Thyroid gland (tissue), 4 donors: ENCODE measurements around the gene DNAH9. TPM values are rescaled to one million over a fixed set of nuclear protein-coding genes. Genes with fewer than 3 reads are reported as not detected.

Experiments
- DNase-seq, 2 donors: peaks; one replicate each; pipeline ENCODE4 v3.0.0-alpha.2; 2019
- H3K27ac ChIP-seq, 3 donors: fragments of 200-600 bp; sonication (generic); 1 replicate in 2 of 3; 2 replicates in 1 of 3; pipeline ENCODE4 v1.5.1; 2016 to 2019; ENCODE audit warnings: mild to moderate bottlenecking in 1 of 3, moderate library complexity in 1 of 3
- H3K27me3 ChIP-seq: fragments of 200-600 bp; sonication (generic); one replicate; pipeline ENCODE4 v1.5.1; 2019
- H3K36me3 ChIP-seq, 2 donors: fragments of 200-600 bp; sonication (generic); one replicate each; pipeline ENCODE4 v1.5.1; 2016 to 2019
- H3K4me1 ChIP-seq, 2 donors: fragments of 200-600 bp; sonication (generic); one replicate each; pipeline ENCODE4 v1.5.1; 2017 to 2019
- H3K4me3 ChIP-seq, 3 donors: fragments of 200-600 bp; sonication (generic); replicated peaks in 1 of 3; 1 replicate in 2 of 3; 2 replicates in 1 of 3; pipeline ENCODE4 v1.5.1; 2016; ENCODE audit warnings: mild to moderate bottlenecking in 1 of 3
- H3K9me3 ChIP-seq: fragments of 200-600 bp; sonication (generic); one replicate; pipeline ENCODE4 v1.5.1; 2017
- CTCF ChIP-seq, 6 experiments: fragments of 200-600 bp in 3 of 6; fragments of 450-650 bp in 3 of 6; sonication (generic) in 3 of 6; IDR thresholded peaks; one replicate each; pipeline ENCODE4 v1.5.1; 2016 to 2019; ENCODE audit warnings: antibody characterized with exemption in 6 of 6, mild to moderate bottlenecking in 2 of 6, inconsistent platforms in 1 of 6, moderate library complexity in 1 of 6
- POLR2A ChIP-seq, 2 donors: fragments of 450-650 bp; IDR thresholded peaks; one replicate each; pipeline ENCODE4 v1.6.1; 2017; ENCODE audit warnings: antibody characterized with exemption in 2 of 2, mild to moderate bottlenecking in 2 of 2, moderate library complexity in 1 of 2
- WGBS, 2 donors: methylation state at CpG; one replicate each; pipeline ENCODE4 v1.1.5; 2017; 5-methylcytosine and 5-hydroxymethylcytosine counted together
- intact Hi-C: fragments of 100-400 bp; cut with DNase I; formaldehyde crosslinking; loops from one replicate; pipeline ENCODE4 v1.15.1; 2023
- total RNA-seq, 4 donors: library from RNA; depleted of rRNA; stranded (reverse); fragments of >200 nt; gene quantifications; one replicate each; pipeline ENCODE4 v1.2.3, GENCODE V29; 2016

The DNAH9 gene
- total RNA-seq, 4 donors from 2014 or later = under 0.01 to 4.3 (median 2.3) TPM

DNA sequence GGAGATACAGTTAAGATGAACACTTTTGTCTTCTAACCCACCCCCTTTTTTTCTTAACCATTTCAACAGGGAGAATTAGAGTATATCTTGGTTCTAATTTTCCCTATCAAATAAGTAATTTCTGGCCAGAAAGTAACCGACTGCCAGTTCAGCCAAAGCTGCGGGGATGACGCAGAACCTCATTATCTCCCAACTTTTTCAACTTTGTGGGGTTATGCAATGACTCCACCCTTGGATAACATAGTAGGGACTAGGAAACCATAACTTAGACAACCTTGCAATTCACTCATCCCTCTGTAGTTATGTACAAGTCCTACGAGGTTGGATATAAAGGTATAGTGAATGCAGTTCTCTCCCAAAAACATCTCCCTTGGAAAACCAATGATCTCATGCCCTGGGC lies 215.0 kb downstream of the DNAH9 start:
- Histone ChIP-seq H3K36me3 (no peaks in the 10 kb centered on the region), H3K4me1 (no peaks in the 10 kb centered on the region), H3K27me3 (no peaks in the 10 kb centered on the region), H3K27ac (no peak overlapping the region), H3K4me3 (no peak overlapping the region), H3K9me3 (no peaks in the 10 kb centered on the region)
- 91 to 92% methylated on average over 4 of the region's 4 CpGs for WGBS, 2 donors
- DNase-seq = no peak
- TF ChIP-seq CTCF (IDR thresholded peaks at IDR 0.05) (no peak), POLR2A (IDR thresholded peaks at IDR 0.05) (no peak)
- intact Hi-C loops = no loop called here

DNA sequence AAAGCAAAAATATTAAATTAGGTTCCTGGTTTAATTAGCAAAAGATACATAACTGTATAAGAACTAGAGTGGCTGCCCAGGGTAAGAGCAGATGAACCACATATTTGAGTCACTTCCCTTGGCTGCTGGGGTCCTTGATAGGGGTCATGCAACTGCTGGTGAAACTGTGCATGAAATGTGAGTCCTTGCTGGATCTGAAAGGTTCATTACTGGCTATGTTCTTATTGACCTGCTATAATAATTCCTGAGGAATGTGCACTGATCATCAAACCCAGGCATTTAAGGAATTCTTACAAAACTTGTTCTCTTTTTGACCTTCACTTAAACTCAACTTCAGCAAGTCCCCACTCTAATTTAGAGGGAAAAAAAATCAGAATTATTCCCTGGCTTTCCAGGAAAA lies 215.6 kb downstream of the DNAH9 start:
- H3K4me1 ChIP-seq = no peaks in the 10 kb centered on the region
- no peaks in the 10 kb centered on the region for H3K36me3 ChIP-seq
- no peak overlapping the region for H3K4me3 ChIP-seq
- intact Hi-C loops = no loop called here
- DNase-seq = no peak
- no peaks in the 10 kb centered on the region for H3K9me3 ChIP-seq
- no peak overlapping the region for H3K27ac ChIP-seq
- TF ChIP-seq CTCF (IDR thresholded peaks at IDR 0.05) (no peak), POLR2A (IDR thresholded peaks at IDR 0.05) (no peak)
- H3K27me3 ChIP-seq = no peaks in the 10 kb centered on the region

DNA sequence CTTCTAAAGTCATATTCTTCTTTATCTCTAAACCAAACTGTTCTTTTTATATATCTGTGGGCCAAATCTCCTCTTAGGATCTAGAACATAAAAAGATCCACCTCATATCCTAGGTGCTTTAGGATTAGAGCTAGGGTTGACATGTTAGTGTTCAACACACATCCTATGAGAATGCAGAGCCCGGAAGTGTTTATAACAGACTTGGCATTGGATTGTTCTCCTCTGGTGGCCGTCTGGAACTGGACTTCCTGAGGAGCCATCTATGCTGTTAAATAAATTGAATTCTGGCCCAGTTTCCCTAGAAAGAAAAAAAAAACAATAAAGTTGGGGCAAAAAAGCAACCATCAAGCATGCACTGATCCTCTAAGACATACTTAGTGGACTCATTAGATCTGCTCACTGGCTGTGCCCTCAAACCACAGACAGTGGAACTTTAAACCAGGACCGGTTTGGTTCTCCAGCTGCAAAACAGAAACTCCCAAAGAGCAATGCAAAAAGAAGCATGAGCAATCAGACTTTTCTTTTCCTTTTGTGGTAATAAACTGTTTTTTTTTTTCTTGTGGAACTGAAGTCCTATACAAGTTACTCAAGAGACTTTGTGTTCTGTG lies 216.5 kb downstream of the DNAH9 start:
- no peak for DNase-seq
- Histone ChIP-seq H3K27me3 (no peaks in the 10 kb centered on the region), H3K27ac (no peak overlapping the region), H3K36me3 (no peaks in the 10 kb centered on the region), H3K9me3 (no peaks in the 10 kb centered on the region), H3K4me1 (no peaks in the 10 kb centered on the region), H3K4me3 (no peak overlapping the region)
- 41 to 58% methylated on average over 3 of the region's 3 CpGs for WGBS, 2 donors
- TF ChIP-seq CTCF (IDR thresholded peaks at IDR 0.05) (no peak), POLR2A (IDR thresholded peaks at IDR 0.05) (no peak)
- intact Hi-C loops = no loop called here

DNA sequence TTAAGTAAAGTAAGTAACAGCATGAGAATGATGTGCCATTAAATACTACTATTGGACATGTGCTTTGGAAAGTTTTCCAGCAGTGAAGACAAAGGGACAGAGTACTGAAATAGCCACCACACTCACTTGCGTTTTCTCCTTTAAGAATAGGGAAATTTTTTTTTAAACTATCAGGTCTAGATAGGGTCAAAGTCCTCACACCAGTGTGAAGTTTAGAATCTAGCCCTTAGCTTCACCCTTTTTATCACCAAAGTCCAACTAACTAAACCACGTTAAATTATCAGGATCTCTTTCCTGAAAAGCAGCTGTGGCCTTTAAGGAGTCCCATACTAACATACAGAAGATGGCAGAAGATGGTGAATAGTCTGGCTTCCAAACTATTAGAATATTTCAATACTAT lies 218.1 kb downstream of the DNAH9 start:
- Histone ChIP-seq H3K36me3 (no peaks in the 10 kb centered on the region), H3K27ac (no peak overlapping the region), H3K4me1 (no peaks in the 10 kb centered on the region), H3K4me3 (no peak overlapping the region), H3K27me3 (no peaks in the 10 kb centered on the region), H3K9me3 (no peaks in the 10 kb centered on the region)
- 85 to 95% methylated on average over 2 of the region's 2 CpGs for WGBS, 2 donors
- intact Hi-C loops = no loop called here
- TF ChIP-seq CTCF (IDR thresholded peaks at IDR 0.05) = no peak
- no peak for TF ChIP-seq POLR2A (IDR thresholded peaks at IDR 0.05)
- DNase-seq = no peak

GRCh38 chr17:11823862-11824261 lies 225.6 kb downstream of the DNAH9 start:
- Histone ChIP-seq H3K27ac (no peak overlapping the region), H3K4me1 (no peaks in the 10 kb centered on the region), H3K27me3 (no peaks in the 10 kb centered on the region), H3K9me3 (no peaks in the 10 kb centered on the region), H3K36me3 (no peaks in the 10 kb centered on the region), H3K4me3 (no peak overlapping the region)
- TF ChIP-seq CTCF (IDR thresholded peaks at IDR 0.05) = no peak
- TF ChIP-seq POLR2A (IDR thresholded peaks at IDR 0.05) = no peak
- no peak for DNase-seq
- 85 to 90% methylated on average over 5 of the region's 5 CpGs for WGBS, 2 donors
- intact Hi-C loops = no loop called here
